HG02852 (cell line): ENCODE data around the gene SLC30A3.

Source experiments
- ATAC-seq: cut with Tn5 transposase; IDR thresholded peaks from one replicate; pipeline ENCODE4 v1.9.1; 2021; ENCODE audit warnings: mild to moderate bottlenecking, moderate library complexity; ENCODE audit not compliant: unreplicated experiment

Gene SLC30A3

GRCh38 chr2:27236626-27237025, 26.2 kb downstream of the SLC30A3 start:
- no peak for ATAC-seq

GRCh38 chr2:27236136-27236535, 26.7 kb downstream of the SLC30A3 start:
- ATAC-seq = no peak

GRCh38 chr2:27233341-27233740, 29.5 kb downstream of the SLC30A3 start:
- ATAC-seq = no peak

- ATAC-seq = no peak
Measured at GRCh38 chr2:27231921-27232320, 30.9 kb downstream of the SLC30A3 start.

GRCh38 chr2:27227501-27227900, 35.3 kb downstream of the SLC30A3 start:
- ATAC-seq = no peak

- no peak for ATAC-seq
Measured at GRCh38 chr2:27225526-27225925, 37.3 kb downstream of the SLC30A3 start.

- no peak for ATAC-seq
Measured at GRCh38 chr2:27223416-27223815, 39.4 kb downstream of the SLC30A3 start.

- ATAC-seq = no peak
Measured at GRCh38 chr2:27222407-27222806, 40.4 kb downstream of the SLC30A3 start.

GRCh38 chr2:27221166-27221565, 41.7 kb downstream of the SLC30A3 start:
- no peak for ATAC-seq

- ATAC-seq = no peak
Measured at GRCh38 chr2:27220091-27220490, 42.8 kb downstream of the SLC30A3 start.

- no peak for ATAC-seq
Measured at GRCh38 chr2:27219091-27219490, 43.8 kb downstream of the SLC30A3 start.

GRCh38 chr2:27218614-27219013, 44.2 kb downstream of the SLC30A3 start:
- ATAC-seq = no peak

GRCh38 chr2:27217173-27218121, 45.4 kb downstream of the SLC30A3 start, which contains the start of gene CAD:
Gene CAD (plus strand): TSS chr2:27217369. CDS start chr2:27217552, 183 bp downstream.
- peak; percentile 78 for ATAC-seq

- no peak for ATAC-seq
Measured at GRCh38 chr2:27216416-27217137, 46.3 kb downstream of the SLC30A3 start.

- ATAC-seq = no peak
Measured at GRCh38 chr2:27214941-27215340, 47.9 kb downstream of the SLC30A3 start.

- peak; percentile 15 for ATAC-seq
Measured at GRCh38 chr2:27212626-27213471, 50.0 kb downstream of the SLC30A3 start.

- peak; percentile 80 for ATAC-seq
Measured at GRCh38 chr2:27211943-27212625, 50.8 kb downstream of the SLC30A3 start, which contains the start of the genes ATRAID and SLC5A6. Gene ATRAID (plus strand): TSS chr2:27212041. CDS start chr2:27212369, 328 bp downstream. Gene SLC5A6 (minus strand): TSS chr2:27212268. CDS start chr2:27207650, 4,618 bp downstream.

GRCh38 chr2:27211241-27211942, 51.5 kb downstream of the SLC30A3 start:
- no peak for ATAC-seq

GRCh38 chr2:27209621-27210401, 53.0 kb downstream of the SLC30A3 start:
- no peak for ATAC-seq
